ENCODE data around the gene STAB2. TPM values are rescaled to one million over a fixed set of nuclear protein-coding genes. Genes with fewer than 3 reads are reported as not detected.

STAB2 gene
- 10 to 100 TPM; 21.6 to 42.6 TPM for total RNA-seq
- 10 to 100 TPM in 1 of 2 donors, 1 to 10 TPM in 1; 3.4 to 11.5 TPM for polyA plus RNA-seq

- H3K4me1 ChIP-seq (ENCODE audit: control insufficient read depth in 4 of 4, insufficient read depth in 4 of 4, low read length in 3 of 4) = no peaks in the 10 kb centered on the region
- DNase-seq (ENCODE audit: low spot score) = no peak
- peaks cover 0 to 3% (median 0%) of the 10 kb centered on the region in 4 donors for H3K27me3 ChIP-seq (ENCODE audit: control insufficient read depth in 4 of 4, insufficient read depth in 4 of 4, low read length in 3 of 4)
- WGBS = 69% methylated on average over 9 of the region's 9 CpGs
- H3K4me3 ChIP-seq (ENCODE audit: low read depth in 1 of 3, low read length in 3 of 3) = peak within 1 kb of the TSS in 1 of 3 donors; percentile 22
- no peaks in the 10 kb centered on the region for H3K9me3 ChIP-seq (ENCODE audit: control insufficient read depth in 4 of 4, low read length in 3 of 4)
- H3K27ac ChIP-seq (ENCODE audit: low read depth in 1 of 2, low read length in 2 of 2) = no peak within 1 kb of the TSS
- TF ChIP-seq GABPA (IDR thresholded peaks at IDR 0.05 in 1 of 2, conservative IDR thresholded peaks at IDR 0.05 in 1 of 2) = no peak
- no peaks in the 10 kb centered on the region for H3K36me3 ChIP-seq (ENCODE audit: control insufficient read depth in 4 of 4, insufficient read depth in 3 of 4, low read depth in 1 of 4, low read length in 3 of 4)
- no peak within 1 kb of the TSS for H3K9ac ChIP-seq (ENCODE audit: low read depth in 1 of 2, low read length in 2 of 2)
These were observed at the start of gene STAB2 for GRCh38 chr12:103586791-103587370. Gene STAB2 (plus strand): TSS chr12:103587273. CDS start chr12:103587477, 204 bp downstream.

DNA sequence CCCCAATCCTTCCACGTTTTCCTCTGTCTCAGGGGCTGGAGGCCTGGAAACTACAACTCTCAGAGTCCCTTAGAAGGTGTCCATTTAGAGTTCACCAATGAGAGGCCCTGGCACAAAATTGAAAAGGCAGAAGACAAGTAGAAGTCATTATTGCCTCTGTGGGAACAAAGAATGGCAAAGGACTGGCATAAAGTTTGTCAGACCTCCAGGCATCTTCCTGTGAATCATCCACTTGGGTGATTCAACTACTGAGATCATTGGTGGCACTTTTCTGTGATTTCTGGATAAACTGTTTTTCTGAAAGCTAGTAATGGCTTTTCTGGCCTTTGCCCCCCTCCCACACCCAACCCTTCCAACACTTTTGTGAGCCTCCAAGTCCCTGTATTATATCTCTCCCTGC, 48.7 kb upstream of the STAB2 start:
- 75% methylated on average over 1 of the region's 1 CpG for WGBS
- H3K4me3 ChIP-seq (ENCODE audit: low read depth in 1 of 3, low read length in 3 of 3) = no peak overlapping the region
- H3K36me3 ChIP-seq (ENCODE audit: control insufficient read depth in 4 of 4, insufficient read depth in 3 of 4, low read depth in 1 of 4, low read length in 3 of 4) = no peaks in the 10 kb centered on the region
- no peaks in the 10 kb centered on the region for H3K27me3 ChIP-seq (ENCODE audit: control insufficient read depth in 4 of 4, insufficient read depth in 4 of 4, low read length in 3 of 4)
- no peaks in the 10 kb centered on the region for H3K9me3 ChIP-seq (ENCODE audit: control insufficient read depth in 4 of 4, low read length in 3 of 4)
- no peaks in the 10 kb centered on the region for H3K4me1 ChIP-seq (ENCODE audit: control insufficient read depth in 4 of 4, insufficient read depth in 4 of 4, low read length in 3 of 4)
- TF ChIP-seq REST (IDR thresholded peaks at IDR 0.05) (no peak), GABPA (IDR thresholded peaks at IDR 0.05 in 1 of 2, conservative IDR thresholded peaks at IDR 0.05 in 1 of 2) (no peak), TAF1 (conservative IDR thresholded peaks at IDR 0.05) (no peak), FOXA1 (IDR thresholded peaks at IDR 0.05) (no peak), ATF3 (IDR thresholded peaks at IDR 0.05) (no peak), EGR1 (IDR thresholded peaks at IDR 0.05; ENCODE audit: low read depth in 2 of 2) (no peak), RXRA (IDR thresholded peaks at IDR 0.05) (no peak), SP1 (IDR thresholded peaks at IDR 0.05) (no peak), HNF4A (conservative IDR thresholded peaks at IDR 0.05) (no peak), NR2F2 (IDR thresholded peaks at IDR 0.05) (no peak), MAX (IDR thresholded peaks at IDR 0.05) (no peak), YY1 (IDR thresholded peaks at IDR 0.05) (no peak), HNF4G (IDR thresholded peaks at IDR 0.05) (no peak), CTCF (IDR thresholded peaks at IDR 0.05; ENCODE audit: low read depth, low read length, missing input control) (no peak), FOXA2 (IDR thresholded peaks at IDR 0.05) (no peak), RAD21 (IDR thresholded peaks at IDR 0.05) (no peak)
- TF ChIP-seq, protein P1, sequence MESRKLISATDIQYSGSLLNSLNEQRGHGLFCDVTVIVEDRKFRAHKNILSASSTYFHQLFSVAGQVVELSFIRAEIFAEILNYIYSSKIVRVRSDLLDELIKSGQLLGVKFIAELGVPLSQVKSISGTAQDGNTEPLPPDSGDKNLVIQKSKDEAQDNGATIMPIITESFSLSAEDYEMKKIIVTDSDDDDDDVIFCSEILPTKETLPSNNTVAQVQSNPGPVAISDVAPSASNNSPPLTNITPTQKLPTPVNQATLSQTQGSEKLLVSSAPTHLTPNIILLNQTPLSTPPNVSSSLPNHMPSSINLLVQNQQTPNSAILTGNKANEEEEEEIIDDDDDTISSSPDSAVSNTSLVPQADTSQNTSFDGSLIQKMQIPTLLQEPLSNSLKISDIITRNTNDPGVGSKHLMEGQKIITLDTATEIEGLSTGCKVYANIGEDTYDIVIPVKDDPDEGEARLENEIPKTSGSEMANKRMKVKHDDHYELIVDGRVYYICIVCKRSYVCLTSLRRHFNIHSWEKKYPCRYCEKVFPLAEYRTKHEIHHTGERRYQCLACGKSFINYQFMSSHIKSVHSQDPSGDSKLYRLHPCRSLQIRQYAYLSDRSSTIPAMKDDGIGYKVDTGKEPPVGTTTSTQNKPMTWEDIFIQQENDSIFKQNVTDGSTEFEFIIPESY (IDR thresholded peaks at IDR 0.05) = no peak
- H3K9ac ChIP-seq (ENCODE audit: low read depth in 1 of 2, low read length in 2 of 2) = no peak overlapping the region
- no peak for DNase-seq (ENCODE audit: low spot score)
- H3K27ac ChIP-seq (ENCODE audit: low read depth in 1 of 2, low read length in 2 of 2) = no peak overlapping the region

Data from liver (tissue), 9 donors.